NCI-H2081 (cell line): Measurements from ENCODE around the gene NOS1AP.
"Not testable (repeated sequence)": the region's sequence is repeated elsewhere in the genome, so short reads cannot be mapped to it uniquely, and the experiment has no call there.

Experiments used
- DNase-seq, 2 experiments: peaks; one replicate each; lab custom pipeline; 2025; lab: John Stamatoyannopoulos, UW

The NOS1AP gene

DNA sequence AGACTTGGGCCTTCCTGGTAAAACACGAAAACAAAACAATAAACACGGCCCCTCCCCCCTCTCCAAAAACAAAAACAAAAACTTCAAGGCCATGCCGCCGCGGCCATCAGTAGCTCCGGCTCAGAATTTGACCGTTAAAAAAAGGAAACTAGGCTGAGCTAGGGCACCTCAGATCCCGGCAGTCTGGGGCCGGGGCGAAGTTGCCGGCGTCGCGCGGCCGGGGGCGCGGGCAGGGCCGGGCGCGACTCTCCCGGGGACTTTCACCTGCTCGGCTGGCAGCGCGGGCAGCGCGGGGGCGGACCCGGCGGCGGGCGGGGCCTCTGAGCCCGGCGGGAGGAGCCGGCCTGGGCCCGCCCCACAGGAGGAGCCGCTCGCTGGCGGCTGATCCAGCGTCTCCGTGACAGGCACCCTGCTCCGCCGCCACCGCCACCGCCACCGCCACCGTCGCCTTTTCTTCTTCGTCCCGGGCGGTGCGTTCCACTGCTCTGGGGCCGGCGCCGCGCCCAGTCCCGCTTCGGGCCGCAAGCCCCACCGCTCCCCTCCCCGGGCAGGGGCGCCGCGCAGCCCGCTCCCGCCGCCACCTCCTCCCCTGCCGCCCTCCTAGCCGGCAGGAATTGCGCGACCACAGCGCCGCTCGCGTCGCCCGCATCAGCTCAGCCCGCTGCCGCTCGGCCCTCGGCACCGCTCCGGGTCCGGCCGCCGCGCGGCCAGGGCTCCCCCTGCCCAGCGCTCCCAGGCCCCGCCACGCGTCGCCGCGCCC is at the start of gene NOS1AP:
TSS of gene NOS1AP (plus strand) at position 358 of the 760 bp plus-strand sequence. CDS start 487 bp downstream, outside the sequence.
- peak; percentile 91 to 93 for DNase-seq

DNA sequence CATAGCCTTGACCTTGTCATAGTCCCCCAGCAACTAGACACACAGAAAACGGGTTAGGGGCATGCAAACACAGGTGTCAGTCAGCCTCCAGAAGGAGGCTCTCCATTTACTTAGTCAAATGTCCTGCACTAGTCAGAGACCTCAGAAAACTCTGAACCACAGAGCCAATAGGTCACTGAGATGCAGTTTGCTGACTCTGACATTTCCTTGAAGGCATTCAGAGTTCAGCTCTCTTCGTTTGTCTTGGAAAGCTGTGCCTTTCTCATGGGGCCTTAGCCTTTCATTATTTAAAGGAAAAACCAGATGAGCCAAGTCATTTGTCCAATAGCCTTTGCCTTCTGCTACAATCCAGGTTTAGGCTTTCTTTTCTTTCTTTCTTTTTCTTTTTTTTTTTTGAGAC is 49.3 kb upstream of the NOS1AP start:
- DNase-seq = no peak

DNA sequence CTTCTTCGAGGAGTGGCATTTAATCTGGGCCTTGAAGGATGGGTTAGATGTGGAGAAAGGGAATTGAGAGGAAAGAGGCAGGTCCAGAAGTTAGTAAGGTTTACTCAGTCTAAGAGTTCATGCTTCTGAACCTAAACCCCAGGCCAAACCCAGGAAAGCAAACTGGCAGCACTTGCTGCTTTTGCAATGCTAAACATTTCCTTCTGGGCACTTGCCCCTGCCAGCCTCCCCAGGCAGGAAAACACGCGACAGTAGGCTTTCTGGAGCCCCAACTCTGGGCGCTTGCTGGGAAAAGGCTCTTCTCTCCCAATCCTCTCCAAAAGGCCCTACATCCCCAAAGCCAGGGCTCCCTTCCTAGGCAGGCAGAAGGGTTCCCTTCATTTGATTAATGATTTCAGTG is 48.4 kb upstream of the NOS1AP start:
- DNase-seq = no peak

DNA sequence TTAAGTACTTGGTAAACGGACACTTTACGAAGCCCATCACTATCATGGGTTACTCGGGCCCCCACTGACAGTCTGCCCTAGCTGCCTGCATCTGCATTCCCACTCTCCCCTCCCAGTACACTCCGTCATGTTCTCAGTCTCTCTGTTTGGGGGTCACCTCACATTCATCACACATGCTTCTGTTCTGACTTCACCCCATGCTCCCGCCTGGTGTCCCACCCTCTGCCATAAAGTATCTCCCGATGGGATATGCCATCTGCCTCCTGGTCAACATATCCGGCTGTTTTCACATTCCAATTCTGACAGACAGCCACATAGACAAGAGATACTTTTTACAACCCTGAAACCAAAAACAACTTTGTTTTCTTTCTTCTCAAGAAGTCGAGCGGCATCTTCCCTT is 46.9 kb upstream of the NOS1AP start:
- no peak for DNase-seq

DNA sequence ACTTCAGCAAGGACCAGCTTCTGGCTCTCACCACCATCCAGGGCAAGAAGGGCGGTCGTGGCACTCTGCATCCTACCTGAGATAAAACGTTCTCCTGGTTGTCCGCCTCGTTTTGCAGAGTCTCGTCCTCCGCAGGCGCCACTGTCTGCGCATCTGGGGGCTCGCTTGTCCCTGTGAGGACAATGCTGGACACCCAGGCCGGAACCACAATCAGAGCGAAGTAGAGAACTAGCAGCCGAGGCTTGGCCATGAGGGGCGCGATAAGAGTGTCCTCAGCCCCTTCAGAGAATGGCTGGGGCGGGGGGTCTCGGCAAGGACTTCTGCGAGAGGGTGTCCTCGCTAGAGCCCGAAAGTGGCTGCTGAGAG is 46.3 kb upstream of the NOS1AP start:
- no peak for DNase-seq

DNA sequence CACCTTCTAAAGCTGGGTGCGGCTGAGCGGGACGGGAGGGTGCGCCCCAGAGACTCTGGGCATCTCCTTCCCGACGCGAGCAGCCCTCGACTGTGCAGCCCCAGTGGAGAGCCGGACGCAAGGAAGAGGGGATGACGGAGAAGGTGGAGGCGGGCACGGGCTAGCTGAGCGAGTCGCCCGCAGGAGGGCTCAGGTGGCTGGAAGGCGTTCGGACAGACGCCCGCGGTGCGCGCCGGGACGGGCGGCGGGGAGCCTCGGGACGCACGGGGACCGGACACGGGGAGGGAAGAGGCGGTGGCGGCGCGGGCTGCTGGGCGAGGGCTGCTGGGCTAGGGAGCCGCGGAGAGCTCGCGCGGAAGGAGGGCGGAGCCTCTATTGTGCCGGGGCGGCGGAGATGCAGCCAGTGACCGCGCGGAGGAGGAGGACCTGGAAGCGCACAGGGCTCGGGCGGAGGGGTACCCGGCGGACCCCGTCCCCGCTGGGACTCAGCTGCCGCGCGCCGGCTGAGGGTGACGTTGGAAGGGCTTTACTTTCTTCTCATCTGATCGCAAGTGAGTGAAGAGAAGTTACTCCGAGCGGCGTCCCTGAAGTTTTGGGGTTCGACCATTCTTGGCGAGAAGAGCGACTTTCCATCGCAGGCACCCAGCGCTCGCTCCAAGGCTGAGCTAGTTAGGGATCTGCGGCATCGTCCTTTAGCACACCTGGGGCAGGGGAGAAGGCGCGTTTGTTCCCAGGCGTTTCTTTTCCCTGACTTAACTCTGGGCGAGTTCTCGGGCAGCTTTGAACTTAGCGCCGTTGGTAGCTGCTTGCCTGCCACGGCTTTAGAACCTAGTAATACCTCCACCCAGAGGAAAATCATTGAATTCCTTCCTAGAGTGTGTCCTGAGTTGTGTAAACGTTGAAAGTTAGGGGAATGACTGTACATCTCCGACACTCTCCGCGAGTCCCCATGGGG is 45.7 kb upstream of the NOS1AP start, which contains the start of gene OLFML2B:
TSS of gene OLFML2B (minus strand) at position 323 of the 955 bp plus-strand sequence. CDS start 439 bp downstream, outside the sequence.
- peak; percentile 70 to 71 for DNase-seq

DNA sequence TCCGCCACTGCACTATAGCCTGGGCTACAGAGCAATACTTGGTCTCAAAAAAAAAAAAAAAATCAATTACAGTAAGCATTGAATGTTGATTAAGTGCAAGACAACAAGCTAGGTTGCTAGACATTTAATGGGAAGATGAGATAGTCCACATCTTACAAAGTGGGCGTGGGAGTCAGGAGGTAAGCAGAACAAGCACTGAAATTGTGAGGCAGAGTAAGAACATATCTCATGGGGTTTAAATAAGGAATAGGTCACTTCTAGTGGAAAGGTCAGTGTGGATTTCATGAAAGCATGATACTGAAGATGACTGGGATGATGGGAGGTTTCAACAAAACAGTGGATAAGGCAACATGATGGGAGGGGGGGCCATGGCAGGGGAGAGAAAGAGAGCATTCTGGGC is 44.0 kb upstream of the NOS1AP start:
- no peak for DNase-seq

DNA sequence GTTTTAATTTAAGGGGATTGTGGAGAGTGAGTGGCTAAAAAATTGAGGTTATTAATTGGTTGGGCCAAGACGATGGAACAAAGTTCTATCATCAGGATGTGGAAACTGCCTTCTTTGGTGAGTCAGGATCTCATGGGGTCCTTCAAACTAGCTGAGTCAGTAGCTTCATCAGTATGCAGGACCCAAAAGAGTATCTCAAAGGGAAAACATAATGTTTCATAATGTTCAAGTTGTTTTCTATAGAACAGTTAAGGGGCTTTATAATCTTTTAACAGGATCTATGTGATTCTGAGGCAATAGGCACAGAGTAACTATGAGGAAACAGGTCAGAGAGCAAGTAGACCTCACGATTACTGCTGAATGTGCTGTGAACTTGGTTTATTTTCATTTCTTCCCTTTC is 42.6 kb upstream of the NOS1AP start:
- DNase-seq = no peak

DNA sequence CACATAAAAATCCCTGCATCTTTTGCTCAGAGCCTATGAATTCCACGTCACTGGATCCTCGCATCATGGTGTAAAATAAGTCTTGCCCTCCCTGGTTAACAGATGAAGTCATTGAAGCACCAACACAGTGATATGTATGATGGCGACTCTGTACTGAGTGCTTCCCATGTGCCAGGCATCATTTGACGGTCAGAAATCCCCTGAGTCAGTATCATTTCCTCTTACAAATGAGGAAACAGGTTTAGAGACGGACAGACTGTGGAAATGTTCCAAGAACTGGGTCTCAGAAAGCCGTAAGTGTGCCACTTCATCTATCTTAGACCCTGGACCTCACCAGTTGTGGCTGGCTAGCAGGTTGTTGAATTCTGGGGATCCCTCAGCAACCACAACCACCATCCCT is 40.8 kb upstream of the NOS1AP start:
- DNase-seq = no peak

DNA sequence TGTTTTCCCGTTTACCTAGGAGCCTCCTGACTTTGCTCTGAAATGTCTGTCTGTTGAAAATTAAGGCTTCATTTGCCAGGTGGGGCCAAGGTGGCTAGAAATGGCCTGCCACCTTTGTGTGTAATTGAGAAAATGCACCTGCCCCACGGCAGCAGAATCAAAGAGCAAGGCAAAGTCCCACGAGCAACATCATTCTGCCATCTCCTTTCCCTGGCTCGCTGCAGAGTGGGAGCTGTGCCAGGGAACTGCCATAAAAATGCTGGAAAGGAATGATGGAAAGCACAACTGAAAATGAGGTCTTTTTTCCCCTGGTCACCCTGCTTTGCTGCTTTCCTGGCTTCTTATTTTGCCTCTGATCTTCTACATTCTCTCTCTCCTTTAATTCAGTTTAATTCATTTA is 40.3 kb upstream of the NOS1AP start:
- DNase-seq = peak; percentile 34 to 77

DNA sequence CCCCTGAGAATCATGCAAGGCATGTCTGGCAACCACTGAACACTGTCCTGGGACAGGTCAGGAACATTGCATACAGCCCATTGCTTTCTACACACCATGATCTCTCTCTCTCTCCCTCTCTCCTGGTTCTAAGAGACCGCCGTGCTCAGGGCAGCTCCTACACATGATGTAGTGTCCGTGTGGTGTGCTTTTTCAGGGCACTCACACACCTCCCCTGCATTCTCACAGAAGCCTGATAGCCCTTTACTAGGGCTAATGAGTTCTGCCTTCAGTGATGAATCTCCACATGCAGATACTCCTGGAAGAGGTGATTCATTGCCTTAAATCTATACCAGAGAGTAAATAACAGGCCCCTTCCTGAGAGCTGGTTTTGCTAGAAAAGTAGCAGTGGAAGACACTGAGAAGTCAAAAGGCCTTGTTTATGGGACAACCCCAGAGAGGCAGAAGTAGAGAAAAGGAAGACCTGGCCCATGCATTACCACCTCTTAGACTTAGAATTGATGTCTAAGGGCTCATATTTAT is 38.7 kb upstream of the NOS1AP start:
- no peak for DNase-seq

DNA sequence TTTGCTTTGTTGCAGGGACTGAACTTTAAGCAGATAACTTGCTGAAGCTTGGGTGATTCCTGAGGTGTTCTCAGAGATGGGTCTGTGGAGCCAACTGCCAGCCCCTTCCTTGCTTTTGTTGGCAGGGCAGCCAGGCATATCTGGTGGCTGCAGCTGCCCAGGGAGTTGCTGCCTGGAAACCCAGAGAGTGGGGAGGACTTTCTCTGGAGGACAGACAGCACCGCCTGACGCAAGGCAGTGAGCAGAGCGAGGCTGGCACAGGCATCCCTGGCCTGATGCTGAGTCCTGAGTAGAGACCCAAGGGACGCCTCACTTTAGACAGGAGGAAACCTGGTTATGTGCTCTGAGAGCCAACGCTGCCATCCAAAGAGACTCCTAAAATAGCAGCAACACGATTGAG is 36.1 kb upstream of the NOS1AP start:
- no peak for DNase-seq

DNA sequence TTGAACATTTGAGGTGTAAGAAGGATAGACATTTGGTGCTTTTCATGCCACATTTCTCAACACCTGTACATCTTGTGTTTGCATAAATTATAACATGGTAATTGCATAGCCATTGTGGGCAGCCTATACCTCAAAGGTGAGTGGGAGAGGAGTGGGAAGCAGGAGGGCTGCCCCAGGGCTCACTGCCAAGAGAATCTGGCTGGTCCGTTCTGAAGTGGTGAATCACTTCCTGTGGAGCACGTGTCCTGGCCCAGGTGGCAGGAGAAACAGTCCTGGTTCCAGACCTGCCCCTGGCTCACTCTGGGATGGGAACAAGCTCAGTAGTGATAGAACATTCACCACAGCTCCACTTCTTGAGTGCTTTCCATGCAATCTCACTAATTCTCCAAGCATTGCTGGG is 34.2 kb upstream of the NOS1AP start:
- DNase-seq = peak; percentile 13 to 71

DNA sequence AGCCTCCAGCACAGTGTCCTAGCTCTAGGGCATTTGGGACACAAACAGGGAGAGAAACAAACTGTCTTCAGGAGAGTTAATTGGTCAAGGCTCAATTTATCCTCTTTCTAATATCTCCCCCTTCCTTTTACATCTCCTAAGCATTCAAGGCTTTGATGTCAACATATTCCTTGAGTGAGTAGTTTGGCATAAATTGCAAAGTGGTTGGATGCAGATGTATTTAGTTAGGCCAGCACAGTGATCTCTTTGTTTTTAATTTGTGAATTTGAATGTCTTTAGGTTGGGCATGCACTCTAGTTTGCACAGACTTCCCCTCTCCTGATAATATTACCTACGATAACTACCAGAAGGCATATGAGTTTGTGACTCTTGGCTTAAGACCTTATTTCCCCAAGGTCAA is 33.3 kb upstream of the NOS1AP start:
- DNase-seq = no peak

DNA sequence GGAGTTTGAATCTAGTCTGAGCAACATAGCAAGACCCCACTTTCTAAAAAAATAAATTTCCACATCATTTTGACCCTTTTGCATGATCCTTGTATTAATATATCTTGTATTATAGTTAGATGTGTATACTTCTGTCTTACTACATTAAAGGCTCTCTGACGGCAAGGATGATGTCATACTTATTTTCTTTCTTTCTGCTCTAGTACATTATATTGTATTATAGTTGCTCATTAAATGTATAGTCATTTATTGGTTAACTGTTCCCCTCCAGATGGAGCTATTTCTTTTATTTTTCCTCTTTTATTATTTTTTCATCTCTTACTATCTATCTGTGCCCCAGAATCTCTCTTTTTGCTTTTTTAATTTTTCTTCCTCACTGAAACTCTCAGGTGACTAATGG is 30.9 kb upstream of the NOS1AP start:
- no peak for DNase-seq

DNA sequence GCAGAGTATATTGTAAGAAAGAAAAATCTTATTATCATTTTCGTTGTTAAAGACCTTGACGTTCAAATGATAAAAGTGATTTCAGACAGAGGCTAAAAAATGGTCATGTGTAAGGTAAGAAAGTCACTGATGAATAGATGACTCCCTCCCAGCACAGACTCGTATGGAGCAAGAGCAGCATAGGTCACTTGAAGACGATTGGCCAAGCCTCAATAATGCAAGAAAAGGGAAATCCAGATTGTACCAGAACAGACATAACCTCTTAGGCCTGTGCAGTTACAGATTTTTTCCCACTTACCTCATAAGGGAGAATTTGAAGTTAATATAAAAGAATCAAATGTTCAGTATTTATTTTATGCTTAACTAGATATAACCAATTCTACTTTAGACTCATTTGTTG is 29.5 kb upstream of the NOS1AP start:
- no peak for DNase-seq

DNA sequence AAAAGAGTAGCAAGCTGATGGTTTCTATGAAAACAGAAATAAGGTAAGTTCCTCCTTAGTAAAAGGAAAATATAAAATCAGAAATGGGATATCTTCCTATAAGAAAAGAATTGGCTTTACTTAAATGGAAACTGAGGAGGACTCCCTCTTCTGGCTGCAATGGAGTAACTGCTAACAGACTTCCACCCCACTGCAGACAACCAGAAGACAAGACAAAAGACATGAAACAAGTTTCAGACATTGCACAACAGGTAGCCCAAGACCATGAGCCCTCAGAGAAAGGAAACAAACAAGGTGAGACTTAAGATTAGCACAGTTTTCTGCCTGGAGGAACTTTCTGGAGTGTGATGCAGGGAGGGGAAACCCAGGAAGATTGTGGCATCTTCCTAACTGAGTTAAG is 28.8 kb upstream of the NOS1AP start:
- peak in 1 of 2 experiments; percentile 15 for DNase-seq

DNA sequence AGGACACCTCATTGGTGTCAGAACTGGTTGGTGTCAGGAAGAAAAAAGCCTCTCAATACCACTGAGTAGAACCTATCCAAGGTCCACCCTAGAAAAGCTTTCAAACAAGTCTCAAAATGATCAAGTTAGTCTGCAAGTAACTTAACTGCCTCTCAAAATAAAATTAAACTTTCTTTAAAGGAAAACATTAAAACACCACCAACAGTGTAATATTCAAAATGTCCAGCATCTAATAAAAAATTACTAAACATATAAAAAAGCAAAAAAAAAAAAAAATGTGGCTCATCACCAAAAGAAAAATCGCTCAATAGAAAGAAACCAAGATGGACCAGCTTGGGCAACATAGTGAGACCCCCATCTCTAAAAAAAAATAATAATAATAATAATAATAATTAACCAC is 27.1 kb upstream of the NOS1AP start:
- no peak for DNase-seq

DNA sequence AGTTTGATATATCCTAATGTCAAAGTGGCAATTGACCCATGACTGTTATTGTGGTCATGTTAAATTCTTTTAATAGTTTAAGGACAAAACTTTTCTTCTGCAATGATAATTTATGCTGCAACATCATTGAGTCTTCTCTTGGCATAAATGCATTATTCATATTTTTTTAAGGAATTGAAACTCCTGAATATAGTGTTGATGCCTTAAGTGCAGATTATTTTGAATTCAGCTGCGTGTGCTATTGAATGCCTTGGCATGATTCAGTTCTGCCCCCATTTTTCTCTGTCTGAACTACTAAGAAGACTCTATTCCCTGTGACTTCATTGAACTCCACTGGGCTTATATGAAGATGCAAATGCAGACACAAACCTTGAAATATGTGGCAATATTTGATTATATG is 22.6 kb upstream of the NOS1AP start:
- DNase-seq = no peak

DNA sequence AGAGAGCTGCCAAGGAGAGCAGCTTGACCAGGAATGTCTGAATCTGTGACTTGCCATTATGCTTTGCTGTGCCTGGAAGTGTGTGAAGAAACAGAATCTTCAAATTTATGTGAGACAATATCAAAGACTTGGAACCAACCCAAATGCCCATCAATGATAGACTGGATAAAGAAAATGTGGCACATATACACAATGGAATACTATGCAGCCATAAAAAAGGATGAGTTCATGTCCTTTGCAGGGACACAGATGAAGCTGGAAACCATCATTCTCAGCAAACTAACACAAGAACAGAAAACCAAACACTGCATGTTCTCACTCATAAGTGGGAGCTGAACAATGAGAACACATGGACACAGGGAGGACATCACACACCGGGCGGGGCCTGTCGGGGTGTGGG is 15.5 kb upstream of the NOS1AP start:
- not testable (repeated sequence) for DNase-seq

DNA sequence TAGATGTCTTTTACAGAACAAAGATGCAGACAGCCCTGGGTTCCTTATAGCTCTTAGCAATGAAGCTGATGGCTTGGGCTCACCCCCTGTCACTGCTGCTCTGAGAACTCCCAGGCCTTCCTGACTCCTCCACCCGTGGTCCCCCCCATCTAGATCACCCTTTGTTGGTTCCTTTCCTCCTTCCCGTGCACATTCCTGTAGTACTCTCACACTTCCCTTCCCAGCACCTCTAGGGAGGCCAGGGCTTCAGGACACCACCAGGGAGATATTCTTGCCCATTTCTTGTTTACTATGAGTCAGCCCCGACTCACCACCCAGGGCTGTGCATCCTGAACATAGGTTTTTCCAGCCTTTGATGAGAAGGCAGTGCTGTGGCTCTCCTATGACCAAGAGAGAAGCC is 14.4 kb upstream of the NOS1AP start:
- no peak for DNase-seq

DNA sequence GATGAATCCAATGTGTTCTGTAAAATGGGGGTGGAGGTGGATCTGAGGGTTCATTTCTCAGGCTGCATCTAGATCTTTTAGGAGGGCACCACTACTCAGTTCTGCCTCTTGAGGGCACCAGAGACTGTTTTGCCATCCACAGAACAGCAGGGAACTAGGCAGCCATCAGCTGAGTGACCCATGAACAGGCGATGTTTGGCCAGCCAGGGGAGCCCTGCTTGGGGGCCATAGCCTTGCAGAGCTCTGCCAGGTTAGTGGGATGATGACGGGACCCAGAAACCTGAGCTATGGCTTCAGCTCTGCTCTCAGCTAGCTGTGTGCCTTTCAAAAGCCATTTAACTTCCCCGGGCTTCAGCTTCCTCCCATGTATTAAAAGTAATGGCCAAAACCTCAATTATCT is 13.4 kb upstream of the NOS1AP start:
- peak; percentile 80 to 89 for DNase-seq

DNA sequence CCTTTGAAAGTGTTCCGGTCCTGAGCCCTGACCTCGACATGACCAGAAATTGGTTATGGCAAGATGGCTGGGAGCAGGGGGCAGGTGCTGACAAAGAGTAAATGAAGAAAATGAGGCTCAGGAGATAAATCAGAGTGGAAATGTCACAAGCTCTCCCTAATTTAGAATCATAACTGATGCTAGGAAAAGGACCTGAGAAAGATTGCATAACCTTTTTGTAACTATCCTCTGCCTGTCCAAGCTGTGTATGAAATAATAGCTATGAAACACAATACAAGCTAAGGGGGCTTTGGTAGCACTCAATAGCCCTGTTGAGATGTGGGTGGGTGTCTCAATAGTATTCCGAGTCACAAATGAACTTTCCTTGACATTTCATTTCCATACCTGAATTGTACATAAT is 12.9 kb upstream of the NOS1AP start:
- no peak for DNase-seq
